HepG2 (cell line): ENCODE measurements around the gene TTC23. TPM values are rescaled to one million over a fixed set of nuclear protein-coding genes. Genes with fewer than 3 reads are reported as not detected.
A peak's percentile ranks its signal among the peaks of the same experiment; 100 is the strongest.

ENCODE experiments used
- ATAC-seq: fragments of 200-7000 bp; cut with Tn5 transposase; 3 replicates; pipeline ENCODE4 v1.9.1; 2020; ENCODE audit warnings: mild to moderate bottlenecking, moderate library complexity
- BruUV-seq: library from RNA; stranded (reverse); fragments of 400-500 nt; replicated peaks from 2 replicates; lab custom pipeline; 2021; lab: Mats Ljungman, UMichigan
- CTCF ChIA-PET: fragments of 300-600 bp; formaldehyde crosslinking; extraction: SDS; loops from one replicate; lab custom pipeline; 2021; ENCODE audit warnings: low total read pairs, inconsistent platforms, low intra/inter-chr PET ratio; lab: Yijun Ruan, JAX
- POLR2A ChIA-PET: fragments of 350-600 bp; sonication (Branson Sonifier 250); formaldehyde crosslinking; loops from one replicate; lab custom pipeline; 2020; ENCODE audit warnings: antibody characterized with exemption, inconsistent platforms; lab: Yijun Ruan, JAX
- DNase-seq: peaks from one replicate; pipeline ENCODE4 v3.0.0-alpha.2; 2015; ENCODE audit warnings: low spot score
- FAIRE-seq: peaks from 3 replicates; lab custom pipeline; 2011; peaks lifted over from hg19 to GRCh38; lab: Jason Lieb, UNC
- H2AFZ ChIP-seq: one replicate; pipeline ENCODE4 v1.6.1; 2011; ENCODE audit warnings: low read length, inconsistent platforms
- H3K27ac ChIP-seq: fragments of 300-600 bp; 3 replicates; pipeline ENCODE4 v1.8.0; 2011; ENCODE audit warnings: mixed run types, mild to moderate bottlenecking, mixed read lengths, low read length, inconsistent platforms; ENCODE audit not compliant: insufficient read depth; ENCODE audit errors: extremely low read length
- H3K27me3 ChIP-seq, 2 experiments: fragments of 200-600 bp in 1 of 2; 2 replicates in 1 of 2; 3 replicates in 1 of 2; pipeline versions ENCODE4 v1.6.0 to v1.8.0; 2011; ENCODE audit warnings: low read length in 2 of 2, mild to moderate bottlenecking in 2 of 2, moderate library complexity in 2 of 2, inconsistent platforms in 1 of 2; ENCODE audit not compliant: insufficient read depth in 2 of 2, control insufficient read depth in 1 of 2
- H3K36me3 ChIP-seq, 2 experiments: fragments of 200-600 bp in 1 of 2; replicated peaks in 1 of 2; 2 replicates in 1 of 2; 3 replicates in 1 of 2; pipeline versions ENCODE4 v1.5.1 to v1.8.0; 2011; ENCODE audit warnings: low read length in 2 of 2, inconsistent platforms in 1 of 2; ENCODE audit not compliant: insufficient read depth in 2 of 2, control insufficient read depth in 1 of 2
- H3K4me1 ChIP-seq: 2 replicates; pipeline ENCODE4 v1.5.1; 2012; ENCODE audit warnings: low read length, inconsistent platforms; ENCODE audit not compliant: insufficient read depth
- H3K4me2 ChIP-seq: 2 replicates; pipeline ENCODE4 v1.6.0; 2011; ENCODE audit warnings: low read depth, low read length, inconsistent platforms
- H3K4me3 ChIP-seq, 3 experiments: fragments of 200-600 bp in 1 of 3; sonication (generic), shearing (Covaris generic) in 1 of 3; replicated peaks in 1 of 3; 2 replicates each; pipeline ENCODE4 v1.5.1; 2011 to 2016; ENCODE audit warnings: low read length in 3 of 3, inconsistent platforms in 2 of 3, low read depth in 2 of 3, mild to moderate bottlenecking in 2 of 3, control low read depth in 1 of 3, mixed read lengths in 1 of 3; ENCODE audit not compliant: insufficient read depth in 1 of 3
- H3K79me2 ChIP-seq: one replicate; pipeline ENCODE4 v1.6.1; 2011; ENCODE audit warnings: low read length, inconsistent platforms; ENCODE audit not compliant: insufficient read depth
- H3K9ac ChIP-seq: 2 replicates; pipeline ENCODE4 v1.6.0; 2011; ENCODE audit warnings: mild to moderate bottlenecking, low read depth, low read length, inconsistent platforms; ENCODE audit not compliant: insufficient read depth
- H3K9me3 ChIP-seq: 2 replicates; pipeline ENCODE4 v1.5.1; 2012; ENCODE audit warnings: mild to moderate bottlenecking, low read length
- H4K20me1 ChIP-seq: 2 replicates; pipeline ENCODE4 v1.6.0; 2011; ENCODE audit warnings: inconsistent platforms, mild to moderate bottlenecking, low read length, moderate library complexity; ENCODE audit not compliant: insufficient read depth
- ATF7 ChIP-seq, 2 experiments: fragments of 450-650 bp in 1 of 2; sonication (generic) in 1 of 2; formaldehyde crosslinking in 1 of 2; IDR thresholded peaks; 2 replicates each; pipeline versions ENCODE4 v1.4.0 to v1.6.1; 2016 to 2020; ENCODE audit warnings: antibody characterized with exemption in 1 of 2, mild to moderate bottlenecking in 1 of 2, missing genetic modification reagents in 1 of 2
- BCL6 ChIP-seq: IDR thresholded peaks from 2 replicates; pipeline ENCODE4 v1.6.1; 2016; ENCODE audit warnings: missing genetic modification reagents, missing compliant biosample characterization
- CENPT ChIP-seq: sonication (generic); formaldehyde crosslinking; IDR thresholded peaks from 2 replicates; pipeline ENCODE4 v1.8.0; 2022; ENCODE audit warnings: low read depth, mild to moderate bottlenecking, moderate library complexity, missing genetic modification reagents
- GABPB1 ChIP-seq: IDR thresholded peaks from 2 replicates; pipeline ENCODE4 v1.6.1; 2016; ENCODE audit warnings: mild to moderate bottlenecking, missing genetic modification reagents, moderate library complexity, missing compliant biosample characterization
- GPN1 ChIP-seq: sonication (generic); formaldehyde crosslinking; IDR thresholded peaks from 2 replicates; pipeline ENCODE4 v1.5.1; 2020; ENCODE audit warnings: missing genetic modification reagents, borderline replicate concordance
- HES4 ChIP-seq: sonication (generic); formaldehyde crosslinking; IDR thresholded peaks from 2 replicates; pipeline ENCODE4 v1.9.0; 2021; ENCODE audit warnings: mild to moderate bottlenecking, missing genetic modification reagents, borderline replicate concordance
- KDM2A ChIP-seq: sonication (generic); formaldehyde crosslinking; IDR thresholded peaks from 2 replicates; pipeline ENCODE4 v1.4.0; 2020; ENCODE audit warnings: low read depth, missing genetic modification reagents, borderline replicate concordance
- KDM3A ChIP-seq: IDR thresholded peaks from 2 replicates; pipeline ENCODE4 v1.6.1; 2018; ENCODE audit warnings: low read depth, missing compliant biosample characterization
- LCORL ChIP-seq, 2 experiments: fragments of 450-650 bp in 1 of 2; sonication (generic) in 1 of 2; formaldehyde crosslinking in 1 of 2; IDR thresholded peaks; 2 replicates each; pipeline versions ENCODE4 v1.5.0 to v1.6.1; 2017 to 2020; ENCODE audit warnings: antibody characterized with exemption in 1 of 2, missing genetic modification reagents in 1 of 2
- NFKB2 ChIP-seq: sonication (generic); formaldehyde crosslinking; IDR thresholded peaks from 2 replicates; pipeline ENCODE4 v1.4.0; 2020; ENCODE audit warnings: missing genetic modification reagents, borderline replicate concordance
- NR3C1 ChIP-seq: sonication (generic); formaldehyde crosslinking; IDR thresholded peaks from 2 replicates; pipeline ENCODE4 v1.4.0; 2020; ENCODE audit warnings: missing genetic modification reagents
- RFX5 ChIP-seq: IDR thresholded peaks from 2 replicates; pipeline ENCODE4 v1.6.1; 2011; ENCODE audit warnings: low read depth, low read length, improper control_type of control experiment
- RNF2 ChIP-seq: fragments of 450-650 bp; conservative IDR thresholded peaks from 2 replicates; pipeline ENCODE4 v1.6.1; 2016; ENCODE audit warnings: low read depth
- SYNCRIP ChIP-seq: fragments of 200-400 bp; formaldehyde crosslinking; IDR thresholded peaks from 2 replicates; pipeline ENCODE4 v1.6.1; 2018; ENCODE audit warnings: mild to moderate bottlenecking, low read depth, low read length; ENCODE audit not compliant: insufficient read depth
- ZBTB38 ChIP-seq: sonication (generic); formaldehyde crosslinking; IDR thresholded peaks from 2 replicates; pipeline ENCODE4 v1.5.1; 2020; ENCODE audit warnings: mild to moderate bottlenecking, missing genetic modification reagents
- ZBTB43 ChIP-seq: sonication (generic); formaldehyde crosslinking; conservative IDR thresholded peaks from 2 replicates; pipeline ENCODE4 v1.4.0; 2020; ENCODE audit warnings: missing genetic modification reagents
- ZMYM2 ChIP-seq: sonication (generic); formaldehyde crosslinking; IDR thresholded peaks from 2 replicates; pipeline ENCODE4 v1.8.0; 2022; ENCODE audit warnings: mild to moderate bottlenecking, missing genetic modification reagents
- ZNF431 ChIP-seq: sonication (generic); formaldehyde crosslinking; IDR thresholded peaks from 2 replicates; pipeline ENCODE4 v1.9.0; 2022; ENCODE audit warnings: missing genetic modification reagents, low read depth, mild to moderate bottlenecking, borderline replicate concordance
- ZNF546 ChIP-seq: sonication (generic); formaldehyde crosslinking; conservative IDR thresholded peaks from 2 replicates; pipeline ENCODE4 v1.8.1; 2023; ENCODE audit warnings: mild to moderate bottlenecking, missing genetic modification reagents
- ZNF75D ChIP-seq: sonication (generic); formaldehyde crosslinking; IDR thresholded peaks from 2 replicates; pipeline ENCODE4 v1.8.1; 2023; ENCODE audit warnings: missing genetic modification reagents, mild to moderate bottlenecking, borderline replicate concordance
- WGBS: methylation state at CpG from one replicate; pipeline ENCODE4 v1.1.6; 2017; ENCODE audit warnings: low lambda C conversion rate; 5-methylcytosine and 5-hydroxymethylcytosine counted together
- in situ Hi-C: cut with HindIII; loops from 2 replicates; pipeline ENCODE4 v1.10.0; 2017; ENCODE audit warnings: low pct_unique_long_range_greater_than_20kb; ENCODE audit not compliant: extremely low pct_ligation_motif_present
- intact Hi-C: fragments of 100-400 bp; cut with micrococcal nuclease; formaldehyde crosslinking; loops from one replicate; pipeline ENCODE4 v1.10.0; 2022; ENCODE audit not compliant: unreplicated experiment
- polyA plus RNA-seq, 8 experiments: library from polyadenylated mRNA; depleted of rRNA in 3 of 8; stranded (reverse) in 7 of 8; unstranded in 1 of 8; fragments of >200 nt; fragmentation: Illumina TruSeq in 4 of 8; extraction: Trizol in 4 of 8; gene quantifications; 2 replicates each; pipeline versions ENCODE4 v1.2.1 to v1.2.3, GENCODE V29; 2011 to 2016; ENCODE audit warnings: low read depth in 4 of 8, missing spikeins in 1 of 8, mixed read lengths in 1 of 8; ENCODE audit not compliant: insufficient read depth in 1 of 8
- total RNA-seq, 5 experiments: library from RNA; depleted of rRNA; stranded (reverse); fragments of >200 nt; fragmentation: Illumina TruSeq; extraction: Trizol; gene quantifications; 2 replicates each; pipeline ENCODE4 v1.2.3, GENCODE V29; 2016; ENCODE audit warnings: low read depth in 1 of 5
- TF ChIP-seq, protein P1 (sequence below): sonication (generic); formaldehyde crosslinking; IDR thresholded peaks from 2 replicates; pipeline ENCODE4 v1.4.0; 2020; ENCODE audit warnings: missing genetic modification reagents

The TTC23 gene
- total and polyA plus RNA-seq, 2 of the 13 experiments (the other 11 are each of a cell fraction or from before 2014, with no cell fraction given) = 1.6 to 11.7 TPM

GRCh38 chr15:99132634-99133287 lies 116.6 kb downstream of the TTC23 start:
- Histone ChIP-seq H3K27ac (no peak overlapping the region), H3K27me3 (no peaks in the 10 kb centered on the region), H3K36me3 (peaks cover 0 to 15% of the 10 kb centered on the region in 2 experiments; a peak in 3 of 5 replicates), H2AFZ (no peak overlapping the region), H3K4me3 (no peak overlapping the region), H3K4me2 (no peak overlapping the region), H3K79me2 (no peaks in the 10 kb centered on the region), H3K9ac (no peak overlapping the region), H4K20me1 (no peaks in the 10 kb centered on the region), H3K4me1 (peaks cover 47% of the 10 kb centered on the region), H3K9me3 (no peaks in the 10 kb centered on the region)
- ChIA-PET CTCF (no interaction called here), POLR2A (no interaction called here)
- BruUV-seq = no TSS peak
- in situ Hi-C loops = no loop called here
- ATAC-seq (no peak), DNase-seq (no peak), FAIRE-seq (no peak)
- WGBS = 96% methylated on average over 17 of the region's 18 CpGs
- intact Hi-C loops = no loop called here
- peak; percentile 67; the same call in 1 of the 2 replicates for TF ChIP-seq ZBTB38 (CRISPR knock-in tag)
- TF ChIP-seq, protein P1, sequence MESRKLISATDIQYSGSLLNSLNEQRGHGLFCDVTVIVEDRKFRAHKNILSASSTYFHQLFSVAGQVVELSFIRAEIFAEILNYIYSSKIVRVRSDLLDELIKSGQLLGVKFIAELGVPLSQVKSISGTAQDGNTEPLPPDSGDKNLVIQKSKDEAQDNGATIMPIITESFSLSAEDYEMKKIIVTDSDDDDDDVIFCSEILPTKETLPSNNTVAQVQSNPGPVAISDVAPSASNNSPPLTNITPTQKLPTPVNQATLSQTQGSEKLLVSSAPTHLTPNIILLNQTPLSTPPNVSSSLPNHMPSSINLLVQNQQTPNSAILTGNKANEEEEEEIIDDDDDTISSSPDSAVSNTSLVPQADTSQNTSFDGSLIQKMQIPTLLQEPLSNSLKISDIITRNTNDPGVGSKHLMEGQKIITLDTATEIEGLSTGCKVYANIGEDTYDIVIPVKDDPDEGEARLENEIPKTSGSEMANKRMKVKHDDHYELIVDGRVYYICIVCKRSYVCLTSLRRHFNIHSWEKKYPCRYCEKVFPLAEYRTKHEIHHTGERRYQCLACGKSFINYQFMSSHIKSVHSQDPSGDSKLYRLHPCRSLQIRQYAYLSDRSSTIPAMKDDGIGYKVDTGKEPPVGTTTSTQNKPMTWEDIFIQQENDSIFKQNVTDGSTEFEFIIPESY = peak; percentile 87
- TF ChIP-seq LCORL (IDR thresholded peaks at IDR 0.05) = peak; percentile 75; the same call in 1 of the 2 replicates
- no peak for TF ChIP-seq LCORL (CRISPR knock-in tag; IDR thresholded peaks at IDR 0.05)
- TF ChIP-seq SYNCRIP = no peak
- no peak for TF ChIP-seq NFKB2
- no peak for TF ChIP-seq ATF7 (IDR thresholded peaks at IDR 0.05)
- TF ChIP-seq ATF7 (CRISPR knock-in tag; IDR thresholded peaks at IDR 0.05) = no peak
- no peak for TF ChIP-seq ZNF546 (CRISPR knock-in tag)
- TF ChIP-seq BCL6 = no peak
- no peak for TF ChIP-seq RFX5
- no peak for TF ChIP-seq CENPT
- TF ChIP-seq GABPB1 (CRISPR knock-in tag) = no peak
- no peak for TF ChIP-seq HES4 (CRISPR knock-in tag)
- TF ChIP-seq ZMYM2 (CRISPR knock-in tag) = no peak
- no peak for TF ChIP-seq GPN1
- no peak for TF ChIP-seq RNF2
- TF ChIP-seq ZNF75D = no peak
- TF ChIP-seq NR3C1 (CRISPR knock-in tag) = no peak
- no peak for TF ChIP-seq KDM2A
- TF ChIP-seq ZNF431 (CRISPR knock-in tag) = no peak
- no peak for TF ChIP-seq ZBTB43
- no peak for TF ChIP-seq KDM3A
